ENCODE data around the gene SIRPG. TPM values are rescaled to one million over a fixed set of nuclear protein-coding genes. Genes with fewer than 3 reads are reported as not detected.
"Not testable (repeated sequence)": the region's sequence is repeated elsewhere in the genome, so short reads cannot be mapped to it uniquely, and the experiment has no call there.

Gene SIRPG
- 10 to 100 TPM; 27.9 to 28.5 TPM for total RNA-seq

DNA sequence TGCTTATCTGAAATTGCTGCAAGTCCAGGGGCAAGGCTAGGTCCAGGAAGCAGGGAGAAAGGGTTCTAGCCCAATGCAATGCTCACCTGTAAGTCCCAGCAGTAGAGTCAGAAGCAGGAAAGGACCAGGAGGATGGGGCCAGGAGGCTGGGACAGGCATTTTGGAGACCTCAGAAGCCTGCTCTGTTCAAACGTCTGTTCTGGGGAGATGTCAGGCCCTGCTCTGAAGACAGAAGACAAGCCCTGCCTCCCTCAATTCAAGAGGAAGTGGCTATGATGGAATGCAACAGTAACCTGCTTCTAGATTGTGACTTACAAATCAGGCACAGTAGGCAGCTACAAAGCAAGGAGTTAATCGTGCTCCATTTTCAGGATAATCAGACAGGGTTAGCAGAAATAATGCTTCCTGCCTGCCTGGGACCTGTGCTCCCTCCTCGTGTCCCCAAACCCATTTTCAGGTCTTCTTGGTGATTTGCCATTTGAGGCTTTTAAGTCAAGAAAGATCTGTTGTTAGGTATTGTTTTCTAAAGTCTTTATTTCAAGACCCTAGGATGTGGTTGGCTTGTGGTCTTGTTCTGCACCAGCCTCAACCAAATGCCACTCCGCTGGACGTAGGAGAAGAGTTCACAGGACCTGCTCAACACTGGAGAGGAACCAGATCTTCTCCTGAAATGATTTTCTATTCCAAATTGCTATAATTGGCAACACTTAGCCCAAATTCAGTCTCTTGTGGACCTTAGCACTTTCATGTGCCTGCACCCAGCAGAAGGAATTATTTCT is at the start of gene SIRPG:
Gene SIRPG (minus strand): TSS at position 224 of the 779 bp plus-strand sequence. CDS start 65 bp downstream, at position 159.
- CTCF ChIA-PET = no interaction called here
- Mint-ChIP-seq H3K4me3 (peak within 1 kb of the TSS; percentile 84), H3K27ac (peak within 1 kb of the TSS; percentile 99), H3K9me3 (peaks cover 9% of the 10 kb centered on the region), H3K4me1 (ENCODE audit: low read depth) (peaks cover 86% of the 10 kb centered on the region), H3K27me3 (no peaks in the 10 kb centered on the region), H3K36me3 (peaks cover 18% of the 10 kb centered on the region)
- intact Hi-C loops (cut with micrococcal nuclease) = loop anchor here (1.0 to 5.0 kb wide), 6 partner anchors 8 to 330 kb away; partner anchors contain the start of genes NSFL1C and SDCBP2
- POLR2A ChIA-PET = interaction anchor here (1.7 kb wide), 1 partner anchor 9 kb away, joined by 6 read pairs; no protein-coding TSS in a partner anchor
- peak; percentile 63 for DNase-seq

DNA sequence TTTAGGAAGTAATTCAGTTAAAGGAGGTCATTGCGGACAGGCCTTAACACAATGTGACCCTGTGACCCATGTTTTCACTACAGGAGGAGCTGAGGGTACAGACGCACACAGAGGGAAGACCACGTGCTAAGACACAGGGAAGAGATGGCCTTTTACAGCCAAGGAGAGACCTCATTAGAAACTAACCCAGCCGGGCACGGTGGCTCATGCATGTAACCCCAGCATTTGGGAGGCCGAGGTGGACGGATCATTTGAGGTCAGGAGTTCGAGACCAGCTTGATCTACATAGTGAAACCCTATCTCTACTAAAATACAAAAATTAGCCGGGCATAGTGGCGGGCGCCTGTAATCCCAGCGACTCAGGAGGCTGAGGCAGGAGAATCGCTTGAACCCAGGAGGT is 49.3 kb upstream of the SIRPG start:
- DNase-seq; H3K27me3 Mint-ChIP-seq; H3K4me3 Mint-ChIP-seq; POLR2A ChIA-PET; CTCF ChIA-PET; H3K27ac Mint-ChIP-seq; intact Hi-C loops (cut with micrococcal nuclease); H3K36me3 Mint-ChIP-seq; H3K9me3 Mint-ChIP-seq: not testable (repeated sequence)
- peaks cover 10% of the 10 kb centered on the region for H3K4me1 Mint-ChIP-seq (ENCODE audit: low read depth)

DNA sequence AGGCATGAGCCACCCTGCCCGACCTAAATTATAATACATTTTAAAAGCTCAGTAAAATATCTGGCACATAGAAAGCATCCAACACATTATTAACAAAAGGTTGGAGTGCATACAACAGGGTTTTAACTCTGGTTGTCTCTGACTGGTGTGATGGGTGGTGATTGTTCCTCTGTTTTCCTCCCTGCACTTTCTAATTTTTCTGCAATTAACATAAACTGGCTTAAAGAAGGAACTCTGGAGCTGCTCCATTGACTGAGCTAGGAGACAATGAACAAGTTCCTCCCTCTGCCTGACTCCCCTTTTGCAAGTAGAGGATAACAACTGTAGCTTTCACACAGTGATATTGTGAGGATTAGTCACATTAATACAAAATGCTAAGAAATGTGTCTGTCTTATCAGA is 48.5 kb upstream of the SIRPG start:
- Mint-ChIP-seq H3K4me3 (no peak overlapping the region), H3K27me3 (no peaks in the 10 kb centered on the region), H3K9me3 (peaks cover 8% of the 10 kb centered on the region), H3K36me3 (no peaks in the 10 kb centered on the region), H3K27ac (no peak overlapping the region), H3K4me1 (ENCODE audit: low read depth) (peaks cover 10% of the 10 kb centered on the region)
- CTCF ChIA-PET = no interaction called here
- intact Hi-C loops (cut with micrococcal nuclease) = no loop called here
- POLR2A ChIA-PET = no interaction called here
- no peak for DNase-seq

DNA sequence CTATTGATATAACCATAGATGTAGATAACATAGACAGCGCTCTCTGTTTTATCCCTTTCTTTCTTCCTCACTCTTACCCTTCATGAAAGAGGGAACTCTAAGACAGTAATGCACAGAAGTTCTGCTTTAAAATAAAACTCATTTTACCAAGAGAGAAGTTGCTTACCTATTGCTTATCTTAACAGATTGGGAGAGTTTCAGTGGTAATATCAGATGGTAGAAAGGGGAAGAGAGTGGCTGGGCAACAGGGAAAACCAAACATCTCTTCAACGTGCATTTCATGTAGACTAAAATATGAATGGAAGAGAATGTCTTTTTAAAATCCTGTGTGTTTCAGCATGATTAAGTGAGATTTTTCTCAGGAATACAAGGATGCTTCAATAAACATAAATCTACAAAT is 45.3 kb upstream of the SIRPG start:
- Mint-ChIP-seq H3K4me3 (no peak overlapping the region), H3K27me3 (no peaks in the 10 kb centered on the region), H3K27ac (no peak overlapping the region), H3K36me3 (no peaks in the 10 kb centered on the region), H3K4me1 (ENCODE audit: low read depth) (peaks cover 5% of the 10 kb centered on the region), H3K9me3 (peaks cover 4% of the 10 kb centered on the region)
- intact Hi-C loops (cut with micrococcal nuclease) = no loop called here
- POLR2A ChIA-PET = no interaction called here
- CTCF ChIA-PET = interaction anchor here (1.0 to 1.3 kb wide), 2 partner anchors 32 to 235 kb away, joined by 3 read pairs; no protein-coding TSS in a partner anchor
- no peak for DNase-seq

GRCh38 chr20:1702328-1702727 is 44.7 kb upstream of the SIRPG start:
- Mint-ChIP-seq H3K9me3 (peaks cover 4% of the 10 kb centered on the region), H3K36me3 (no peaks in the 10 kb centered on the region), H3K27ac (no peak overlapping the region), H3K4me1 (ENCODE audit: low read depth) (peaks cover 5% of the 10 kb centered on the region), H3K27me3 (no peaks in the 10 kb centered on the region), H3K4me3 (no peak overlapping the region)
- DNase-seq = no peak
- intact Hi-C loops (cut with micrococcal nuclease) = no loop called here
- ChIA-PET POLR2A (no interaction called here), CTCF (interaction anchor here (1.0 to 1.3 kb wide), 2 partner anchors 33 to 235 kb away, joined by 3 read pairs; no protein-coding TSS in a partner anchor)

GRCh38 chr20:1700990-1701389 is 43.4 kb upstream of the SIRPG start:
- no peaks in the 10 kb centered on the region for H3K36me3 Mint-ChIP-seq
- H3K27ac Mint-ChIP-seq = no peak overlapping the region
- H3K9me3 Mint-ChIP-seq = peaks cover 4% of the 10 kb centered on the region
- ChIA-PET CTCF (no interaction called here), POLR2A (no interaction called here)
- H3K27me3 Mint-ChIP-seq = no peaks in the 10 kb centered on the region
- peaks cover 17% of the 10 kb centered on the region for H3K4me1 Mint-ChIP-seq (ENCODE audit: low read depth)
- intact Hi-C loops (cut with micrococcal nuclease) = no loop called here
- DNase-seq = no peak
- H3K4me3 Mint-ChIP-seq = no peak overlapping the region

DNA sequence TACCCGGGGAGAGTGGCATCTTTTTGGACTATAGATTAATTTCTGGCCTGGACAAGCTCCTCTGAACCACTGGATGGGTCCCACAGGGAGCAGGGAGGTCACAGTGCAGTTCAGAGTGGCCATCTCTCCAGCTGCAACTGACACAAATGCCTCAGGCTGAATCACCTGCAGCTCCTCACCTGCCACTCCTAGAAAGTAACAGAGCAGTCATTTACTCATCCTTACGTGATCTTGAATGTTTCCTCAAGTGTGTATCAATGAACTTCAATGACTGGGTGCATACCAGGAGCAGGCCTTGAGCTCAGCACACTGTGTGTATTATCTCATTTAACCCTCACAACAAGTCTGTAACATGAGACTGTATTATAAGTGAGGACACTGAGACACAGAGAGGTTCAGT is 40.0 kb upstream of the SIRPG start:
- no peaks in the 10 kb centered on the region for H3K36me3 Mint-ChIP-seq
- no peaks in the 10 kb centered on the region for H3K9me3 Mint-ChIP-seq
- intact Hi-C loops (cut with micrococcal nuclease) = no loop called here
- H3K27me3 Mint-ChIP-seq = no peaks in the 10 kb centered on the region
- H3K4me3 Mint-ChIP-seq = no peak overlapping the region
- POLR2A ChIA-PET = no interaction called here
- CTCF ChIA-PET = interaction anchor here (0.9 kb wide), 1 partner anchor 194 kb away, joined by 4 read pairs; no protein-coding TSS in a partner anchor
- H3K27ac Mint-ChIP-seq = no peak overlapping the region
- peaks cover 20% of the 10 kb centered on the region for H3K4me1 Mint-ChIP-seq (ENCODE audit: low read depth)
- DNase-seq = no peak

DNA sequence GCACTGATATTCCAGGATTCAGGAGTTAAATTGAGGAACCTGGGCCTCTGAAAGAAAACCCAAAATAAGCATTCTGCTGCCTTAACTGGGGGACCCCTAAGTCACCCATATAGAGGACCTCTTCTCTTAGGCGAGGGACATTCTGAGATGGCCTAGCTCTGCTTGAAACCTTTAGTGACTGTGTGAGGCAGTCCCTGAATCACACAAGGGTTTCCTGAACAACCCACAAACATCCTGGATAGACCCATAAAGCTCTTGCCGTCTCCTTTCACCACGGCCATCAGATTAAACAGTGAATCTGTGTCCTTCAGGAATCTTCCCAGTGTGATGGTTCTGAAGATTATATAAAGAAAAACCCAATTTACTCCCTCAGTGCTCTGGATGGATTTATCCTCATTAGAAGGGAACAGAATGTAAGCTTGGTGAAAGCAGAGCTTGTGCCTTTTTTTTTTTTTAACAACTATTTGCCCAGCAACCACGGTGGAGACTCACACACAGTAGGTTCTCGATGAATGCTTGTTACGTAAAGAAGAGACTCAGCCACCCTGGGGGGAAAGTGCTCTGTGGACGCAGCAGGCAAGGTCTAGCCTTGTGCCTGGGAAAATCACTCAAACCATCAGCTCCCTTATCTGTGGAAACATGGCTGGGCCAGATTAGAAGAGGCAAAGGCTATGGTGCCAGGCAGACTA is 39.1 kb upstream of the SIRPG start:
- Mint-ChIP-seq H3K27ac (peak overlapping the region; percentile 34), H3K27me3 (no peaks in the 10 kb centered on the region), H3K36me3 (peaks cover 8% of the 10 kb centered on the region), H3K4me3 (no peak overlapping the region), H3K9me3 (peaks cover 5% of the 10 kb centered on the region), H3K4me1 (ENCODE audit: low read depth) (peaks cover 20% of the 10 kb centered on the region)
- intact Hi-C loops (cut with micrococcal nuclease) = no loop called here
- DNase-seq = peak; percentile 32
- CTCF ChIA-PET = interaction anchor here (1.3 kb wide), 1 partner anchor 140 kb away, joined by 3 read pairs; no protein-coding TSS in a partner anchor
- POLR2A ChIA-PET = no interaction called here

GRCh38 chr20:1694672-1695071 is 37.1 kb upstream of the SIRPG start:
- Mint-ChIP-seq H3K9me3 (peaks cover 20% of the 10 kb centered on the region), H3K27me3 (no peaks in the 10 kb centered on the region), H3K36me3 (peaks cover 10% of the 10 kb centered on the region), H3K4me3 (no peak overlapping the region), H3K4me1 (ENCODE audit: low read depth) (peaks cover 26% of the 10 kb centered on the region), H3K27ac (no peak overlapping the region)
- intact Hi-C loops (cut with micrococcal nuclease) = no loop called here
- ChIA-PET POLR2A (no interaction called here), CTCF (no interaction called here)
- DNase-seq = no peak

DNA sequence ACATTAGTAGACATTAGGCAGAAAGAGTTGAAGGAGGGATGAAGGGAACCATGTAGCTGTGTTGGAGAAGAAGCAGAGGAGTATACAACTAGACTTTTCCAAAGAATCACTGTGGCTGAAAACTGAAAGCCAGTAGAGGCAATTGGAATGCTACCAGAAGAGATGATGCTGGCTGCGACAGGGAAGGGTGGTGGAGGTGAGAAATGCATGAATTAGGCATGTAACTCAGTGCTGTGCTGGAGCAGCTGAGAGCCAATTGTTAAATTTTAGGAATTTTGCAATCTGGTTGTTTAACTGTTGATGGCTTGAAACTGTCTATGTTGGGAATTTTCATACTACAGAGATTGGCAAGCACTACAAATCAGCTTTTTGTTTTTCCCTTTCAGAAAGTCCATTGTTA is 35.8 kb upstream of the SIRPG start:
- peaks cover 20% of the 10 kb centered on the region for H3K9me3 Mint-ChIP-seq
- peaks cover 36% of the 10 kb centered on the region for H3K4me1 Mint-ChIP-seq (ENCODE audit: low read depth)
- peaks cover 10% of the 10 kb centered on the region for H3K36me3 Mint-ChIP-seq
- H3K4me3 Mint-ChIP-seq = no peak overlapping the region
- ChIA-PET POLR2A (no interaction called here), CTCF (no interaction called here)
- H3K27me3 Mint-ChIP-seq = no peaks in the 10 kb centered on the region
- DNase-seq = no peak
- intact Hi-C loops (cut with micrococcal nuclease) = no loop called here
- no peak overlapping the region for H3K27ac Mint-ChIP-seq

DNA sequence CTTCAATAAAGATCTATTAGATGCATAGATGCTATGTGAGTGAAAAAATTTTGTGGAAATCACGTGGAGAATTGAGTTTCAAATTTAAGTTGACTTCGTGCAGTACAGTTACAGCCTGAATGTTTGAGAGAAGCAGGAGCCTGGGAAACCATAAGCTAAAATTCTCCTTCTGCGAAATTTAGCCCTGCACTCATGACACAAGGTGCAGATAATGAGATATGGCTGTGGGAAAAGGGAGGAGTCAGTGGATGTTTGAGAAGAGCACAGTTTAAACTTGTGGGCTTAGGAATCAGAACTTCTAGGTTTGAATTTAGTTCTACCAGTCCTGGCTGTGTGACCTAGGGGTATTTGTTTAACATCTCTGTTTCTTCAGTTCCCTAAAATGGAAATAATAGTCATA is 32.1 kb upstream of the SIRPG start:
- no peaks in the 10 kb centered on the region for H3K27me3 Mint-ChIP-seq
- peaks cover 42% of the 10 kb centered on the region for H3K4me1 Mint-ChIP-seq (ENCODE audit: low read depth)
- no peak for DNase-seq
- ChIA-PET CTCF (interaction anchor here (1.2 kb wide), 1 partner anchor 87 kb away, joined by 3 read pairs; no protein-coding TSS in a partner anchor), POLR2A (no interaction called here)
- H3K36me3 Mint-ChIP-seq = peaks cover 10% of the 10 kb centered on the region
- intact Hi-C loops (cut with micrococcal nuclease) = loop anchor here (2.0 to 5.0 kb wide), 3 partner anchors 17 to 43 kb away; no protein-coding TSS in a partner anchor
- H3K27ac Mint-ChIP-seq = no peak overlapping the region
- H3K4me3 Mint-ChIP-seq = no peak overlapping the region
- peaks cover 20% of the 10 kb centered on the region for H3K9me3 Mint-ChIP-seq

- no peak for DNase-seq
- POLR2A ChIA-PET = no interaction called here
- Mint-ChIP-seq H3K27ac (no peak overlapping the region), H3K4me1 (ENCODE audit: low read depth) (peaks cover 46% of the 10 kb centered on the region), H3K4me3 (no peak overlapping the region), H3K36me3 (peaks cover 10% of the 10 kb centered on the region), H3K27me3 (no peaks in the 10 kb centered on the region), H3K9me3 (peaks cover 20% of the 10 kb centered on the region)
- CTCF ChIA-PET = no interaction called here
- intact Hi-C loops (cut with micrococcal nuclease) = loop anchor here (2.0 to 5.0 kb wide), 3 partner anchors 16 to 43 kb away; no protein-coding TSS in a partner anchor
Measured at GRCh38 chr20:1688886-1689538, 31.4 kb upstream of the SIRPG start.
